Ishikawa (cell line): Measurements from ENCODE around the gene PPM1B.

Source experiments
- CEBPB ChIP-seq: IDR thresholded peaks from 2 replicates; pipeline ENCODE4 v1.6.1; 2012
- CREB1 ChIP-seq: IDR thresholded peaks from 2 replicates; pipeline ENCODE4 v1.6.1; 2012; ENCODE audit warnings: low read depth
- EGR1 ChIP-seq: IDR thresholded peaks from 2 replicates; pipeline ENCODE4 v1.6.1; 2012
- EP300 ChIP-seq: IDR thresholded peaks from 2 replicates; pipeline ENCODE4 v1.6.1; 2012; ENCODE audit warnings: borderline replicate concordance
- FOXM1 ChIP-seq: IDR thresholded peaks from 2 replicates; pipeline ENCODE4 v1.6.1; 2012; ENCODE audit warnings: low read depth, borderline replicate concordance
- MAX ChIP-seq: IDR thresholded peaks from 2 replicates; pipeline ENCODE4 v1.6.1; 2012
- NFIC ChIP-seq: IDR thresholded peaks from 2 replicates; pipeline ENCODE4 v1.6.1; 2012
- RAD21 ChIP-seq: IDR thresholded peaks from 2 replicates; pipeline ENCODE4 v1.6.1; 2012; ENCODE audit warnings: low read depth
- REST ChIP-seq: IDR thresholded peaks from 2 replicates; pipeline ENCODE4 v1.6.1; 2012; ENCODE audit warnings: low read depth, mild to moderate bottlenecking
- TAF1 ChIP-seq: IDR thresholded peaks from 2 replicates; pipeline ENCODE4 v1.6.1; 2012; ENCODE audit warnings: low read depth, mild to moderate bottlenecking
- TCF12 ChIP-seq: IDR thresholded peaks from 2 replicates; pipeline ENCODE4 v1.6.1; 2012; ENCODE audit warnings: low read depth
- TEAD4 ChIP-seq: IDR thresholded peaks from 2 replicates; pipeline ENCODE4 v1.6.1; 2012
- USF1 ChIP-seq: IDR thresholded peaks from 2 replicates; pipeline ENCODE4 v1.6.1; 2012
- YY1 ChIP-seq: IDR thresholded peaks from 2 replicates; pipeline ENCODE4 v1.6.1; 2012; ENCODE audit warnings: low read depth
- ZBTB7A ChIP-seq: IDR thresholded peaks from 2 replicates; pipeline ENCODE4 v1.6.1; 2012; ENCODE audit warnings: low read depth

Gene PPM1B

GRCh38 chr2:44215827-44216226, 47.2 kb downstream of the PPM1B start:
- TF ChIP-seq TAF1: no peak
- TF ChIP-seq MAX: no peak
- TF ChIP-seq FOXM1: no peak
- no peak for TF ChIP-seq REST
- no peak for TF ChIP-seq NFIC
- TF ChIP-seq ZBTB7A: no peak
- TF ChIP-seq TEAD4: no peak
- no peak for TF ChIP-seq TCF12
- no peak for TF ChIP-seq CEBPB
- no peak for TF ChIP-seq USF1

GRCh38 chr2:44218771-44219170, 50.1 kb downstream of the PPM1B start:
- no peak for TF ChIP-seq YY1
- TF ChIP-seq CEBPB: no peak
- TF ChIP-seq TAF1: no peak
- no peak for TF ChIP-seq TEAD4
- no peak for TF ChIP-seq REST
- no peak for TF ChIP-seq TCF12
- TF ChIP-seq NFIC: no peak
- no peak for TF ChIP-seq RAD21
- TF ChIP-seq EGR1: no peak
- no peak for TF ChIP-seq EP300
- TF ChIP-seq MAX: no peak
- no peak for TF ChIP-seq USF1
- no peak for TF ChIP-seq ZBTB7A
- TF ChIP-seq FOXM1: no peak
- TF ChIP-seq CREB1: no peak

DNA sequence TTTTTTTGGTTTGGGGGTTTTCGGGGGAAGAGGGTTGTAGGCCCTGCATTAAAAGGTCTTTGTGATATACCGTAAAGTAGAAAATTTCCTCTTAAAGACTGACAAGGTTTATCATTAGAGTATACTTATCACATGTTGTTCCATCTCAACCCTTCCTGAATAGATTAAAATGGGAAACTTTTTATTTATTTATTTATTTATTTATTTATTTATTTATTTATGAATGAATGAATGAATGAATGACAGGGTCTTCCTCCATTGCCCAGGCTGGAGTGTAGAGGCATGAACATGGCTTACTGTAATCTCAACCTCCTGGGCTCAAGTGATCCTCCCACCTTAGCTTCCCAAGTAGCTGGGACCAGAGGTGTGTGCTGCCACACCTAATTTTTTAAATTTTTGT, 58.1 kb downstream of the PPM1B start:
- no peak for TF ChIP-seq REST

GRCh38 chr2:44230378-44230777, 61.7 kb downstream of the PPM1B start:
- TF ChIP-seq CEBPB (no peak), TAF1 (no peak), YY1 (no peak), TCF12 (no peak), RAD21 (no peak), CREB1 (no peak), NFIC (no peak)

- TF ChIP-seq TCF12: no peak; the same call in 1 of the 2 replicates
- no peak for TF ChIP-seq TAF1
- no peak for TF ChIP-seq USF1
- TF ChIP-seq EP300: no peak
- no peak for TF ChIP-seq RAD21
- no peak for TF ChIP-seq ZBTB7A
- no peak for TF ChIP-seq YY1
- TF ChIP-seq REST: no peak
- TF ChIP-seq FOXM1: 0 out of 2 replicates have a peak, but pooled peaks have one; percentile 53
- no peak for TF ChIP-seq CEBPB
- TF ChIP-seq MAX: no peak; the same call in 1 of the 2 replicates
- TF ChIP-seq NFIC: no peak
- TF ChIP-seq EGR1: no peak
- peak; percentile 90 for TF ChIP-seq TEAD4
- TF ChIP-seq CREB1: no peak
Measured at GRCh38 chr2:44233450-44234128, 64.9 kb downstream of the PPM1B start.
